Mucosa of gallbladder (tissue), 1 donor: ENCODE results near the gene ACOX1. TPM values are rescaled to one million over a fixed set of nuclear protein-coding genes. Genes with fewer than 3 reads are reported as not detected.

Source experiments
- DNase-seq: peaks from one replicate; pipeline ENCODE4 v3.0.0-alpha.2; 2020; ENCODE audit warnings: low spot score
- total RNA-seq: library from RNA; stranded (reverse); gene quantifications from one replicate; pipeline ENCODE4 v1.2.1, GENCODE V29; 2021
- donor health status: DM: no; HTN: no; CAD: no.

ACOX1 gene
- total RNA-seq, 1 donor from 2014 or later = 102 TPM

GRCh38 chr17:75933808-75934207 lies 45.2 kb downstream of the ACOX1 start:
- no peak for DNase-seq

GRCh38 chr17:75932852-75933251 lies 46.1 kb downstream of the ACOX1 start:
- DNase-seq = no peak

GRCh38 chr17:75931062-75931461 lies 47.9 kb downstream of the ACOX1 start:
- DNase-seq = no peak

- DNase-seq = no peak
Observed at GRCh38 chr17:75927286-75927922, 51.6 kb downstream of the ACOX1 start.

GRCh38 chr17:75926456-75926855 lies 52.5 kb downstream of the ACOX1 start:
- DNase-seq = no peak

- no peak for DNase-seq
Observed at GRCh38 chr17:75925912-75926311, 53.1 kb downstream of the ACOX1 start.

- no peak for DNase-seq
Observed at GRCh38 chr17:75925103-75925502, 53.9 kb downstream of the ACOX1 start.

- no peak for DNase-seq
Observed at GRCh38 chr17:75922963-75923874, 55.7 kb downstream of the ACOX1 start.

- no peak for DNase-seq
Observed at GRCh38 chr17:75922173-75922961, 56.6 kb downstream of the ACOX1 start.

GRCh38 chr17:75921596-75921995 lies 57.4 kb downstream of the ACOX1 start:
- no peak for DNase-seq

GRCh38 chr17:75920045-75920560 lies 58.9 kb downstream of the ACOX1 start:
- DNase-seq = no peak

- DNase-seq = no peak
Observed at GRCh38 chr17:75919611-75920010, 59.4 kb downstream of the ACOX1 start.

- no peak for DNase-seq
Observed at GRCh38 chr17:75917917-75918445, 61.0 kb downstream of the ACOX1 start.

GRCh38 chr17:75917141-75917916 lies 61.6 kb downstream of the ACOX1 start:
- no peak for DNase-seq

GRCh38 chr17:75915268-75915667 lies 63.7 kb downstream of the ACOX1 start:
- no peak for DNase-seq

- no peak for DNase-seq
Observed at GRCh38 chr17:75914643-75915267, 64.2 kb downstream of the ACOX1 start.

- DNase-seq = no peak
Observed at GRCh38 chr17:75913537-75914210, 65.3 kb downstream of the ACOX1 start.

GRCh38 chr17:75910699-75911098 lies 68.3 kb downstream of the ACOX1 start:
- no peak for DNase-seq

GRCh38 chr17:75909812-75910274 lies 69.1 kb downstream of the ACOX1 start:
- DNase-seq = no peak
